HG02943 (cell line): ENCODE results near the gene TRAPPC4.
"Not testable (repeated sequence)": the region's sequence is repeated elsewhere in the genome, so short reads cannot be mapped to it uniquely, and the experiment has no call there.

ENCODE experiments used
- ATAC-seq: cut with Tn5 transposase; IDR thresholded peaks from one replicate; pipeline ENCODE4 v1.9.1; 2021; ENCODE audit warnings: mild to moderate bottlenecking, low read depth, moderate library complexity; ENCODE audit not compliant: unreplicated experiment

The TRAPPC4 gene

GRCh38 chr11:119018074-119018938 lies at the start of gene TRAPPC4, which contains the start of gene RPS25:
Gene TRAPPC4 (plus strand): TSS chr11:119018766. CDS start chr11:119018796, 30 bp downstream.
Gene RPS25 (minus strand): TSS chr11:119018343. CDS start chr11:119018284, 59 bp downstream.
- ATAC-seq: peak; percentile 83

DNA sequence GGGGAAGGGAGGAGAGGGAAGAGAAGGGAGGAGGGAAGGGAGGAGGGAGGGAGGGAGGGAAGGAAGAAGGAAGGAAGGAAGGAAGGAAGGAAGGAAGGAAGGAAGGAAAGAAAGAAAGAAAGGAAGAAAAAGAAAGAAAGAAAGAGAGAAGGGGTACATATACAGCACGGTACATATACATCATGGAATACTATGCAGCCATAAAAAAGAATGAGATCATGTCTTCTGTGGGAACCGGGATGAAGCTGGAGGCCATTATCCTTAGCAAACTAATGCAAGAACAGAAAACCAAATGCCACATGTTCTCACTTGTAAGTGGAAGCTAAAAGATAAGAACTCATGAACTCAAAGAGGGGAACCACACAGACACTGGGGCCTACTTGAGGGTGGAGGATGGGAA lies 49.1 kb upstream of the TRAPPC4 start:
- ATAC-seq: not testable (repeated sequence)

GRCh38 chr11:118971646-118972045 lies 46.9 kb upstream of the TRAPPC4 start, which contains the start of gene FOXR1:
Gene FOXR1 (plus strand): TSS chr11:118971761. CDS start chr11:118971932, 171 bp downstream.
- no peak for ATAC-seq

DNA sequence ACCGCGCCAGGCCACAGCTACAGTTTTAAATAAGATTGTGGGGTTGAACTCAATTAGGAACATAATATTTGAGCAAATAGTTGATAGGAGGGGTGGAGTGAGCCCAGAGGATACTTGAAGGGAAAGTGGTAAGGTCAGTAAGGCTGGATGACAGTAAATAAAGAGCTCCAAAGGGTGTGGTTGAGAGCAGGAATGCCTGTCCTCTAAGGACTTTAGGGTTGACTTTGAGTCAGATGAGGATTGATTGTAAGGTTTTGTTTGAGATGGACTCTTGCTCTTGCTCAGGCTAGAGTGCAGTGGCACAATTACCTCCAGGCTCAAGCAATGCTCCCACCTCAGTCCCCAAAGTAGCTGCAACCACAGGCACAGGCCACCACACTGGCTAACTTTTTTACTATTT lies 44.6 kb upstream of the TRAPPC4 start:
- ATAC-seq: no peak

DNA sequence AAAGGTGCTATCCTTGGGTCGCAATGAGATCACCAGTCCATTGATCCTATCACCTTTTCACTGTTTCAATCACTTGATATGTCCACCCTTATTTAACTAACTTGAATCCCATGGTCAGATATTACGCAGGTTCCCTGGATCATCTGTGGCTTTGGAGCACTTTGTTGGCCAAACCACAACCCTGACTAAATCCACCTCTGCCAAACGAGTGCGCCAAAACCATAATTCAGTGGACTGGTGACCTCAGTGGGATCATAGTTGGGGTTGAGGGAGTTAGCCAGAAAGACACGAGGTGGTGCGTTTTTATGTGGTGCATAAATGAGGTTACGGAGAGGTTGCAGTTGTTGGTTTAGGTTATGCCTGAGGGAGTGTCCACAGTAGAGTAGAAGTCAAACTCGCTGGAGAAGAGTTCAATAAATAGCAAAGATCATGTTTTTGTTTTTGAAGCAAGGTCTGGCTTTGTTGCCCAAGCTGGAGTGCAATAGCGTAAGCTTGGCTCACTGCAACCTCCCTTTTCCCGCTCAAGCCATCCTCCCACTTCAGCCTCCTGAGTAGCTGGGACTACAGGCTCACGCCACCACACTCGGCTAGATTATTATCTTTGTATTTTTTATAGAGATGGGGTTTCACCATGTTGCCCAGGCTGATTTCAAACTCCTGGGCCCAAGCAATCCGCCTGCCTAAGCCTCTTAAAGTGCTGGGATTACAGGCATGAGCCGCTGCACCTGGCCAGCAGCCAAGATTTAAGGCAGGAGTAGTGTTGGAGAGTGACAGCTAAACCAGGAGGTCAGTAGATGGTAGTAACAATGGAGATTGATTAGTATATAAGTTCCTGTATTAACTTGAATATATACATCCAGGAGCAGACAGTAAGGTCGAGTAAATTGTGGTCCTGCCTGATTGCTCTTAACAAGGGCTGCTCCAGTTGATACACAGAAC lies 42.5 kb upstream of the TRAPPC4 start:
- no peak for ATAC-seq

- no peak for ATAC-seq
These were observed 39.1 kb upstream of the TRAPPC4 start for GRCh38 chr11:118979434-118979833.

DNA sequence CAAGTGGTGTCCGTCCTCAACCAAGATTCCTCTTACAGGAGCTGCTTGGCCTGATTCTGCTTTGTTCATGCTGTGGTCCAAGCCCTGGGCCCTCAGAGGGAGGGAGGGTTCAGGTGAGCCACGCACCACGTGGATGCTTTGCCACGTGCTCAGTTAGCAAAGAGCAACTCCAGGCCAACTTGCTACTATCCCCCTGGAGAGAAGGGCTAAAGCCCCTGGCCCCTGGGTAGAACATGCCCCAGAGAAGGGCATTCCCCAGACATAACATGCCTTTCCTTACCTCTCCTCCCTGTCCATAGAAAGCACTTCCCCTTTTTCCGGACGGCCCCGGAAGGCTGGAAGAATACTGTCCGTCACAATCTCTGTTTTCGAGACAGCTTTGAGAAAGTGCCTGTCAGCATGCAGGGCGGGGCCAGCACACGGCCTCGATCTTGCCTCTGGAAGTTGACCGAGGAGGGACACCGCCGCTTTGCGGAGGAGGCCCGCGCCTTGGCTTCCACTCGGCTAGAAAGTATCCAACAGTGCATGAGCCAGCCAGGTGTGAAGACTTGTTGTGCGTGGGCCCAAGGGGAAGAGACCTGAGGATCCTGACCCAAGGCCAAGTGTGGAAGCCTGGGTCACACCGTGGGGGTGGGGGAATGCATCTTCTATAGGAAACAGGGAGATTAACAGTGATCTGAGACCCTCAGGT lies 38.2 kb upstream of the TRAPPC4 start:
- no peak for ATAC-seq

GRCh38 chr11:118984337-118984736 lies 34.2 kb upstream of the TRAPPC4 start:
- ATAC-seq: not testable (repeated sequence)

GRCh38 chr11:118984825-118985224 lies 33.7 kb upstream of the TRAPPC4 start:
- ATAC-seq: no peak

DNA sequence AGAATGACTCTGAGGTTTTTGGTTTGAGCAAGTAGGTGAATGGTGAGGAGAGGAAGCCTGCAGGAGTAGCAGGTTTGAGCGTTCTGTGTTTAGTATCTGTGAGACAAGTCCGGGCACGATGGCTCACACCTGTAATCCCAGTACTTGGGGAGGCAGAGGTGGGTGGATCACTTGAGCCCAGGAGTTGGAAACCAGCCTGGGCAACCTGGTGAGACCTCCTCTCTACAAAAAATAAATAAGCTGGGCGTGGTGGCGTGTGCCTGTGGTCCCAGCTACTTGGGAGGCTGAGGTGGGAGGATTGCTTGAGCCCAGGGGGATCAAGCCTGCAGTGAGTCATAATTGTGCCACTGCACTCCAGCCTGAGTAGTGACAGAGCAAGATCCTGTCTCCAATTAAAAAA lies 30.3 kb upstream of the TRAPPC4 start:
- ATAC-seq: no peak

GRCh38 chr11:118991486-118992038 lies 27.0 kb upstream of the TRAPPC4 start:
- not testable (repeated sequence) for ATAC-seq

GRCh38 chr11:118996926-118997626 lies 21.5 kb upstream of the TRAPPC4 start:
- peak; percentile 13 for ATAC-seq

GRCh38 chr11:118997627-118998387 lies 20.8 kb upstream of the TRAPPC4 start, which contains the start of gene CENATAC:
Gene CENATAC (plus strand): TSS chr11:118998138. CDS start chr11:118998198, 60 bp downstream.
- peak; percentile 89 for ATAC-seq

DNA sequence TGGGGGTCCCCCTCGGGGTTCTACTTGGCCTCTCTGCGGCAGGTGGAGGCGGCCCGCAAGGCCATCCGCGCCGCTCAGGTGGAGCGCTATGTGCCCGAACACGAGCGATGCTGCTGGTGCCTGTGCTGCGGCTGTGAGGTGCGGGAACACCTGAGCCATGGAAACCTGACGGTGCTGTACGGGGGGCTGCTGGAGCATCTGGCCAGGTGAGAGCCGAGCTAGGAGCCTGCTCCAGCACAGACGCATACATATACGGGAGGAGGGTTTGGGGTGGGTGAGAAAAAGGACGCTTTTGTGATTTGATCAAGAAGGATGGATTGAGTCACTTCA lies 20.2 kb upstream of the TRAPPC4 start:
- peak; percentile 8 for ATAC-seq

GRCh38 chr11:118998822-118999221 lies 19.7 kb upstream of the TRAPPC4 start:
- no peak for ATAC-seq

GRCh38 chr11:119000906-119001305 lies 17.7 kb upstream of the TRAPPC4 start:
- ATAC-seq: no peak

DNA sequence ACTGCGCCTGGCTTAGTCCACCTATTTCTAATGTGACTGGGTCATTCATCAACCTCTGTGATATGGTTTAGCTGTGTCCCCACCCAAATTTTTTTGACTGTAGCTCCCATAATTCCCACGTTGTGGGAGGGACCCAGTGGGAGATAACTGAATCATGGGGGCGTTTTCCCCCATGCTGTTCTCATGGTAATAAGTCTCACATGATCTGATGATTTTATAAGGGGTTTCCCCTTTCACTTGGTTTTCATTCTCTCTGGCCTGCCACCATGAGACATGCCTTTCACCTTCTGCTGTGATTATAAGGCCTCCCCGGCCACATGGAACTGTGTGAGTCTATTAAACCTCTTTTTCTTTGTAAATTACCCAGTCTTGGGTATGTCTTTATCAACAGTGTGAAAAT lies 11.9 kb upstream of the TRAPPC4 start:
- no peak for ATAC-seq

DNA sequence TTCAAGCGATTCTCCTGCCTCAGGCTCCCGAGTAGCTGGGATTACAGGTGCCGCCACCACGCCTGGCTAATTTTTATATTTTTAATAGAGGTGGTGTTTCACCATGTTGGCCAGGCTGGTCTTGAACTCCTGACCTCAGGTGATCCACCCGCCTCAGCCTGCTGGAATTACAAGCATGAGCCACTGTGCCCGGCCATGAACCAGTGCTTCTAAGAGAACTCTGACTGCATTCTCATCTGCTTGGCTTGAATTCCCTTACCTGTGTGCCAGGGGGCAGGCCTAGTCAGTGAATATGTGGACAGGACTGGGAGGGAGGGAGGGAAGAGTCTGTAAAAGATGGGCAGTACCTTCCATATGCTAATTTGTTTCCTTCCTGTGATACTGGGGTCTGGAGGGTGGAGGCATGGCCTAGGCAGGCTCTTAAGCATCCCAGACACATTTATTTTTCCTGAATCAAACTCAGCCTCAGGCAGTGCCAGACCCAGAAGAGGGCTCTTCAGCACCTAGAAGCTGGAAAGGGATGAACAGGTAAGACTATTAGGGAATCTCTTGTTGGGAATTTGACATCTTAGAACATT lies 7.0 kb upstream of the TRAPPC4 start:
- ATAC-seq: no peak
